UCSD-AML1 (cell line): ENCODE data around the gene FAHD2A.
"Not testable (repeated sequence)": the region's sequence is repeated elsewhere in the genome, so short reads cannot be mapped to it uniquely, and the experiment has no call there.

ENCODE experiments used
- DNase-seq: peaks from one replicate; lab custom pipeline; 2025; ENCODE audit not compliant: unreplicated experiment; lab: John Stamatoyannopoulos, UW

Gene FAHD2A

GRCh38 chr2:95375532-95376150 is 26.9 kb upstream of the FAHD2A start:
- no peak for DNase-seq

- no peak for DNase-seq
These were observed 25.9 kb upstream of the FAHD2A start for GRCh38 chr2:95376311-95377215.

GRCh38 chr2:95377216-95378123 is 25.0 kb upstream of the FAHD2A start:
- DNase-seq, result no peak

GRCh38 chr2:95378281-95378680 is 24.2 kb upstream of the FAHD2A start:
- not testable (repeated sequence) for DNase-seq

- DNase-seq, result no peak
These were observed 23.1 kb upstream of the FAHD2A start for GRCh38 chr2:95379371-95379831.

GRCh38 chr2:95380280-95380679 is 22.2 kb upstream of the FAHD2A start:
- DNase-seq, result no peak

GRCh38 chr2:95380731-95381130 is 21.8 kb upstream of the FAHD2A start:
- DNase-seq, result no peak

GRCh38 chr2:95381212-95382191 is 21.0 kb upstream of the FAHD2A start:
- no peak for DNase-seq

- no peak for DNase-seq
These were observed 20.3 kb upstream of the FAHD2A start for GRCh38 chr2:95382192-95382591.

GRCh38 chr2:95382686-95383634 is 19.5 kb upstream of the FAHD2A start:
- no peak for DNase-seq

- no peak for DNase-seq
These were observed 18.9 kb upstream of the FAHD2A start for GRCh38 chr2:95383635-95384027.

GRCh38 chr2:95384854-95385569 is 17.5 kb upstream of the FAHD2A start:
- DNase-seq, result no peak

GRCh38 chr2:95385570-95385984 is 16.9 kb upstream of the FAHD2A start:
- no peak for DNase-seq

- DNase-seq, result no peak
These were observed 16.5 kb upstream of the FAHD2A start for GRCh38 chr2:95386031-95386430.

GRCh38 chr2:95387358-95387757 is 15.2 kb upstream of the FAHD2A start:
- no peak for DNase-seq

- DNase-seq, result no peak
These were observed 14.3 kb upstream of the FAHD2A start for GRCh38 chr2:95388091-95388692.

- DNase-seq, result no peak
These were observed 13.7 kb upstream of the FAHD2A start for GRCh38 chr2:95388856-95389244.
